Kidney (tissue), 14 donors: ENCODE data around the gene ENTPD8. TPM values are rescaled to one million over a fixed set of nuclear protein-coding genes. Genes with fewer than 3 reads are reported as not detected.

Experiments
- DNase-seq, 5 donors: peaks; one replicate each; pipeline ENCODE4 v3.0.0-alpha.2; 2013 to 2020
- FAIRE-seq: peaks from 2 replicates; lab custom pipeline; 2012; peaks lifted over from hg19 to GRCh38; lab: Jason Lieb, UNC
- H3K27ac ChIP-seq, 2 donors: one replicate each; pipeline ENCODE4 v1.7.0; 2013; ENCODE audit warnings: low read depth in 2 of 2, low read length in 2 of 2, inconsistent platforms in 1 of 2
- H3K27me3 ChIP-seq: one replicate; pipeline ENCODE4 v1.7.1; 2013; ENCODE audit warnings: low read length, inconsistent platforms; ENCODE audit not compliant: control insufficient read depth, insufficient read depth
- H3K36me3 ChIP-seq, 3 donors: one replicate each; pipeline versions ENCODE4 v1.7.0 to v1.7.1; 2013; ENCODE audit warnings: low read length in 3 of 3, control low read depth in 1 of 3, inconsistent platforms in 1 of 3; ENCODE audit not compliant: insufficient read depth in 3 of 3, control insufficient read depth in 2 of 3
- H3K4me1 ChIP-seq, 3 donors: one replicate each; pipeline versions ENCODE4 v1.7.0 to v1.7.1; 2013; ENCODE audit warnings: low read length in 3 of 3, inconsistent platforms in 1 of 3, low read depth in 1 of 3; ENCODE audit not compliant: control insufficient read depth in 2 of 3, insufficient read depth in 2 of 3
- H3K4me3 ChIP-seq, 3 donors: one replicate each; pipeline versions ENCODE4 v1.7.0 to v1.8.1; 2013; ENCODE audit warnings: low read length in 3 of 3, control low read depth in 1 of 3, inconsistent platforms in 1 of 3
- H3K9ac ChIP-seq, 3 donors: one replicate each; pipeline versions ENCODE4 v1.7.0 to v1.7.1; 2013; ENCODE audit warnings: low read length in 3 of 3, control low read depth in 1 of 3, inconsistent platforms in 1 of 3
- H3K9me3 ChIP-seq, 3 donors: one replicate each; pipeline versions ENCODE4 v1.7.0 to v1.7.1; 2013; ENCODE audit warnings: low read length in 3 of 3, control low read depth in 1 of 3, inconsistent platforms in 1 of 3; ENCODE audit not compliant: control insufficient read depth in 2 of 3, insufficient read depth in 1 of 3
- intact Hi-C: fragments of 100-400 bp; cut with DNase I; formaldehyde crosslinking; loops from one replicate; pipeline ENCODE4 v1.11.1; 2022
- polyA plus RNA-seq: library from polyadenylated mRNA; stranded (reverse); fragments of 350-450 nt; fragmentation: Illumina TruSeq; extraction: RNeasy Lipid Tissue Mini Kit (QIAGEN cat#74804); gene quantifications from one replicate; pipeline ENCODE4 v1.2.3, GENCODE V29; 2014; ENCODE audit warnings: low read depth, low replicate concordance; ENCODE audit not compliant: insufficient read depth
- total RNA-seq: library from RNA; stranded (reverse); fragmentation: NEBNext Ultra II Directional; extraction: Animal tissue kit (Norgen Biotek cat#: 25700); gene quantifications from one replicate; pipeline ENCODE4 v1.2.1, GENCODE V29; 2021
- TF ChIP-seq, protein P1 (sequence below): IDR thresholded peaks from 3 replicates; pipeline ENCODE4 v1.5.1; 2012; ENCODE audit warnings: mild to moderate bottlenecking, moderate library complexity, borderline replicate concordance; ENCODE audit not compliant: insufficient read depth; ENCODE audit errors: extremely low read depth
- donor health status: control.
- donor health status: control.
- donor health status: control.
- donor health status: control.
- donor health status: control.
- donor health status: DM: yes; HTN: yes; CAD: no.
- donor health status: Normal renal cell carcinoma (clear cell type).

ENTPD8 gene
- total and polyA plus RNA-seq, 2 donors from 2014 or later = 5.0 to 5.2 TPM

DNA sequence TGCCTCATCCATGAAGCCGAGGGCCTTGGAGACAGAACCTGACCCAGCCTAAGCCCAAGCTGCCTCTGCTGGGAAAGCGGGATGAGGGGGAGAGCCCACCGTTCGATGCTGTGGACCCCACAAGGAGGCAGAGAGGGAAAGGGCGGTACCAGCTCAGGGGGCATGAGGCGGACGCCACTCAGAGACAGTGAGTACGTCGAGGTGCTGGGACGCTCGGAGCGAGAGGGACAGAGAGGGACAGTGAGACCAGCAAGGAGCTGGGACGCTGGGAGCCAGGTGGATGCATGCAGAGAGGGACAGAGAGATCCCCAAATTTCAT lies 51.8 kb downstream of the ENTPD8 start:
- Histone ChIP-seq H3K4me3 (no peak overlapping the region), H3K9me3 (no peaks in the 10 kb centered on the region), H3K9ac (no peak overlapping the region), H3K4me1 (peaks cover 0 to 4% (median 0%) of the 10 kb centered on the region in 3 donors), H3K27me3 (no peaks in the 10 kb centered on the region), H3K36me3 (no peaks in the 10 kb centered on the region), H3K27ac (no peak overlapping the region)
- TF ChIP-seq, protein P1, sequence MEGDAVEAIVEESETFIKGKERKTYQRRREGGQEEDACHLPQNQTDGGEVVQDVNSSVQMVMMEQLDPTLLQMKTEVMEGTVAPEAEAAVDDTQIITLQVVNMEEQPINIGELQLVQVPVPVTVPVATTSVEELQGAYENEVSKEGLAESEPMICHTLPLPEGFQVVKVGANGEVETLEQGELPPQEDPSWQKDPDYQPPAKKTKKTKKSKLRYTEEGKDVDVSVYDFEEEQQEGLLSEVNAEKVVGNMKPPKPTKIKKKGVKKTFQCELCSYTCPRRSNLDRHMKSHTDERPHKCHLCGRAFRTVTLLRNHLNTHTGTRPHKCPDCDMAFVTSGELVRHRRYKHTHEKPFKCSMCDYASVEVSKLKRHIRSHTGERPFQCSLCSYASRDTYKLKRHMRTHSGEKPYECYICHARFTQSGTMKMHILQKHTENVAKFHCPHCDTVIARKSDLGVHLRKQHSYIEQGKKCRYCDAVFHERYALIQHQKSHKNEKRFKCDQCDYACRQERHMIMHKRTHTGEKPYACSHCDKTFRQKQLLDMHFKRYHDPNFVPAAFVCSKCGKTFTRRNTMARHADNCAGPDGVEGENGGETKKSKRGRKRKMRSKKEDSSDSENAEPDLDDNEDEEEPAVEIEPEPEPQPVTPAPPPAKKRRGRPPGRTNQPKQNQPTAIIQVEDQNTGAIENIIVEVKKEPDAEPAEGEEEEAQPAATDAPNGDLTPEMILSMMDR = no peak
- intact Hi-C loops = no loop called here
- DNase-seq (peak in 1 of 5 donors; percentile 75), FAIRE-seq (no peak)

DNA sequence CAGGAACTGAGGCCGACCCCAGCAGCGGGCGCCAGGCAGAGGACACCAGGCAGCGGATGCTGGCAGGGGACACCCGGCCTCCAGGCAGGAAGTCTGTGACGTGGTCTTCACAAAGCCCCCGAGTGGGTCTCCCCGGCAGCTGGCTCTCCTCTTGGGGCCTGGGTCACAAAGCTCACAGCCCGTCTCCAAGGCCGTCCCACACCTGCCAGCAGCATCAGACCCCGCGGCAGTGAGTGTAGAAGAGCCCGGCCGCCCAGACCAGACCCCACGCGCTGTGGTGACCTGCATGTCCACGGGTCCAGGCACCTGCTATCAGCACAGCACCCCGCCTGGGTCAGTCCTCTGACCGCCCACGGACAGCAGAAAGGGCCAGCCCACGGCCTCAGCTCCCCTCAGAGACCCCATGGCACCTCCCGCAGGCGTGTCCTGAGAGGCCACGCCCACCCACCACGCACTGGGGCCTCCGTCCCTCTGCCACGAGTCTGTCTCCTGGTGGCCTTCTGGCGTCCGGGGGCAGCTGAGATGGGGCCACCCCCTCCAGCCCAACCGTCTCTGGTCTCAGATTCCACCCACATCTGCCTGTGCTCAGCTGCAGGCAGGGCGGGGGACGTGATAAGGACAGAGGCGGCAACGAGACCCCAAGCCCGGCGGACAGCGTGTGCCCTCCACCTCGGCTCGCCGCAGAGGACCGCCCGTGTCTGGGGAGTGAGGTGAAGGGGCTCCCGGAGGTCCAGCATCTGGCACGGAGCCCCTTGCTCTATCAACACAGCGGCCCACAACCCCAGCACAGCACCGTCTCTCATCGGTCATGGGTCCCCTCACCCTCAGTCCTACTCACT lies 52.3 kb downstream of the ENTPD8 start:
- Histone ChIP-seq H3K27me3 (no peaks in the 10 kb centered on the region), H3K9ac (no peak overlapping the region), H3K4me3 (no peak overlapping the region), H3K4me1 (peaks cover 0 to 4% (median 0%) of the 10 kb centered on the region in 3 donors), H3K27ac (no peak overlapping the region), H3K36me3 (no peaks in the 10 kb centered on the region), H3K9me3 (no peaks in the 10 kb centered on the region)
- intact Hi-C loops = no loop called here
- DNase-seq = peak in 1 of 5 donors; percentile 69
- TF ChIP-seq, protein P1 = no peak
- no peak for FAIRE-seq

DNA sequence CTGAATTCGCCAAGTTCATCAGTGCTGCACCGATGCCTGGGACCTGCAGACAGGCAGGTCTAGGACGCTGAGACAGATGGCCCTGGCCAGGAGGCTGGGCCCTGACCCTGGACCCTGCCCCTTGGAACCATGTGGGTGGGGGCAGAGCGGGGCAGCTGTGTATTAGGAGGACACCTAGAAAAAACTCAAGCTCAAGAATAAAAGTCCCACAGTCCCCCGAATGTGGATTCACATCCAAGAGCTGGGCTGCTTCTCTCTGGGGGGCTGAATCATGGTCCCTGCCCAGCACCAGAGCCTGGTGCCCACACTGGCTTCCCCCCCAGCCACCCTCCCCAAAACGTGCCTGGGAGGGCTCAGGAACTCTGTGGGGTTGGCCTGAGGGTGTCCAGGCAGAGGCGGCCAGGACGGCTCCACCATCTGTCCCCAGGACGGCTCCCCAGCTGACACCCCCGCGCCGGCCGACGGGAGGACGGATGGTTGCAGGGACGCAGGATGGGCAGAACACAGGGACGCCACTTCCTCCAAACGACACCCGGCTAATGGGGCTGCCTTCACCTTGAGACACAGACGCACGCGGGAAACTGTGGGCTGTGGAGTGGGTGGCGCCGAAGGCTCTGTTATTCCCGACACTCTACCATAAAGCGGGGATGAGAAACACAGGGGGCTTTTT lies 53.1 kb downstream of the ENTPD8 start:
- Histone ChIP-seq H3K36me3 (no peaks in the 10 kb centered on the region), H3K9ac (no peak overlapping the region), H3K9me3 (no peaks in the 10 kb centered on the region), H3K4me1 (peaks cover 0 to 4% (median 0%) of the 10 kb centered on the region in 3 donors), H3K4me3 (no peak overlapping the region), H3K27me3 (no peaks in the 10 kb centered on the region), H3K27ac (peak overlapping the region; percentile 69 to 74)
- intact Hi-C loops = no loop called here
- DNase-seq (peak in 1 of 5 donors; percentile 61), FAIRE-seq (no peak)
- TF ChIP-seq, protein P1 = no peak
